GM12801 (cell line): ENCODE measurements around the gene DENND11.

Experiments
- CTCF ChIP-seq: IDR thresholded peaks from one replicate; pipeline ENCODE4 v1.5.1; 2011; ENCODE audit warnings: control low read depth; ENCODE audit not compliant: insufficient read length; ENCODE audit errors: extremely low read depth

Gene DENND11

GRCh38 chr7:141665208-141666035 lies 36.5 kb downstream of the DENND11 start:
- no peak for TF ChIP-seq CTCF

- no peak for TF ChIP-seq CTCF
Measured at GRCh38 chr7:141664450-141664849, 37.5 kb downstream of the DENND11 start.

- TF ChIP-seq CTCF, result no peak
Measured at GRCh38 chr7:141663081-141663849, 38.7 kb downstream of the DENND11 start.

GRCh38 chr7:141660259-141660658 lies 41.7 kb downstream of the DENND11 start:
- no peak for TF ChIP-seq CTCF

GRCh38 chr7:141659501-141659900 lies 42.5 kb downstream of the DENND11 start:
- no peak for TF ChIP-seq CTCF

- TF ChIP-seq CTCF, result no peak
Measured at GRCh38 chr7:141654551-141654950, 47.4 kb downstream of the DENND11 start.

- TF ChIP-seq CTCF, result no peak
Measured at GRCh38 chr7:141652691-141653090, 49.3 kb downstream of the DENND11 start.
